GM23338 (cell line): ENCODE results near the gene COL5A2. TPM values are rescaled to one million over a fixed set of nuclear protein-coding genes. Genes with fewer than 3 reads are reported as not detected.

Experiments
- ATAC-seq: fragments of 200-7000 bp; cut with Tn5 transposase; 3 replicates; pipeline ENCODE4 v1.9.1; 2020
- DNase-seq: peaks from one replicate; pipeline ENCODE4 v3.0.0-alpha.2; 2015; ENCODE audit warnings: low spot score
- H2AFZ ChIP-seq: fragments of 200-600 bp; sonication (generic); 2 replicates; pipeline ENCODE4 v1.8.0; 2016; ENCODE audit warnings: antibody characterized with exemption, mild to moderate bottlenecking, moderate library complexity
- H3F3A ChIP-seq: fragments of 200-600 bp; sonication (generic); replicated peaks from 2 replicates; pipeline ENCODE4 v1.8.0; 2017; ENCODE audit warnings: antibody characterized with exemption, mixed run types, low read depth
- H3K27ac ChIP-seq: fragments of 200-600 bp; sonication (generic); 2 replicates; pipeline ENCODE4 v1.6.1; 2016; ENCODE audit warnings: low read depth
- H3K27me3 ChIP-seq: fragments of 200-600 bp; sonication (generic); 2 replicates; pipeline ENCODE4 v1.8.0; 2016; ENCODE audit warnings: mild to moderate bottlenecking, mixed run types, moderate library complexity; ENCODE audit not compliant: insufficient read depth
- H3K36me3 ChIP-seq: fragments of 200-600 bp; sonication (generic); 2 replicates; pipeline ENCODE4 v1.8.0; 2016; ENCODE audit warnings: mild to moderate bottlenecking; ENCODE audit not compliant: insufficient read depth
- H3K4me1 ChIP-seq: fragments of 200-600 bp; sonication (generic); 2 replicates; pipeline ENCODE4 v1.8.0; 2016; ENCODE audit warnings: mild to moderate bottlenecking, moderate library complexity; ENCODE audit not compliant: insufficient read depth
- H3K4me2 ChIP-seq: fragments of 200-600 bp; sonication (generic); 2 replicates; pipeline ENCODE4 v1.7.1; 2017; ENCODE audit warnings: mixed run types
- H3K4me3 ChIP-seq: fragments of 200-600 bp; sonication (generic); 2 replicates; pipeline ENCODE4 v1.6.1; 2016; ENCODE audit warnings: mixed run types
- H3K79me2 ChIP-seq: fragments of 200-600 bp; sonication (generic); replicated peaks from 2 replicates; pipeline ENCODE4 v1.8.0; 2017; ENCODE audit warnings: mild to moderate bottlenecking; ENCODE audit not compliant: insufficient read depth
- H3K9me2 ChIP-seq: fragments of 200-600 bp; sonication (generic); 2 replicates; pipeline ENCODE4 v1.8.0; 2017; ENCODE audit not compliant: insufficient read depth
- H4K20me1 ChIP-seq: fragments of 200-600 bp; sonication (generic); replicated peaks from 2 replicates; pipeline ENCODE4 v1.8.0; 2017; ENCODE audit warnings: mild to moderate bottlenecking; ENCODE audit not compliant: insufficient read depth
- H3K27ac Mint-ChIP-seq: 2 replicates; pipeline ENCODE4 v1.8.0; 2020; ENCODE audit warnings: inconsistent platforms, mild to moderate bottlenecking, moderate library complexity, mixed read lengths
- H3K27me3 Mint-ChIP-seq: 3 replicates; pipeline ENCODE4 v1.8.0; 2022; ENCODE audit warnings: low read depth, mild to moderate bottlenecking, moderate library complexity, mixed read lengths, inconsistent platforms; ENCODE audit not compliant: insufficient read depth, poor library complexity
- H3K36me3 Mint-ChIP-seq: 3 replicates; pipeline ENCODE4 v1.8.0; 2021; ENCODE audit warnings: low read depth, mild to moderate bottlenecking, inconsistent platforms, moderate library complexity, mixed read lengths
- H3K4me1 Mint-ChIP-seq: 3 replicates; pipeline ENCODE4 v1.8.0; 2020; ENCODE audit warnings: mild to moderate bottlenecking, inconsistent platforms, mixed read lengths
- H3K4me3 Mint-ChIP-seq: 3 replicates; pipeline ENCODE4 v1.8.0; 2021; ENCODE audit warnings: moderate library complexity, mild to moderate bottlenecking, inconsistent platforms, mixed read lengths
- H3K9me3 Mint-ChIP-seq: 3 replicates; pipeline ENCODE4 v1.8.0; 2020; ENCODE audit warnings: moderate library complexity, mild to moderate bottlenecking, inconsistent platforms, mixed read lengths
- CREB1 ChIP-seq: fragments of 250-450 bp; sonication (Bioruptor Pico); IDR thresholded peaks from 2 replicates; pipeline ENCODE4 v1.5.0; 2020; ENCODE audit warnings: low read depth, mild to moderate bottlenecking, moderate library complexity
- EZH2 ChIP-seq: fragments of 200-600 bp; sonication (generic); IDR thresholded peaks from one replicate; pipeline ENCODE4 v1.8.0; 2017; ENCODE audit warnings: antibody characterized with exemption, mild to moderate bottlenecking, low read depth; ENCODE audit not compliant: unreplicated experiment
- EZH2phosphoT487 ChIP-seq: fragments of 200-600 bp; sonication (generic); IDR thresholded peaks from one replicate; pipeline ENCODE4 v1.8.1; 2018; ENCODE audit warnings: antibody characterized with exemption; ENCODE audit not compliant: unreplicated experiment
- JUNB ChIP-seq: IDR thresholded peaks from one replicate; pipeline ENCODE4 v1.6.1; 2016; ENCODE audit warnings: antibody characterized with exemption; ENCODE audit not compliant: unreplicated experiment
- NANOG ChIP-seq: IDR thresholded peaks from 2 replicates; pipeline ENCODE4 v1.6.1; 2016; ENCODE audit warnings: antibody characterized with exemption, borderline replicate concordance
- POLR2AphosphoS5 ChIP-seq: IDR thresholded peaks from 2 replicates; pipeline ENCODE4 v1.6.1; 2016; ENCODE audit warnings: antibody characterized with exemption, low read depth
- STAT1 ChIP-seq: IDR thresholded peaks from one replicate; pipeline ENCODE4 v1.6.1; 2016; ENCODE audit warnings: antibody characterized with exemption; ENCODE audit not compliant: unreplicated experiment
- ZNF114 ChIP-seq: fragments of 250-450 bp; sonication (Bioruptor Pico); IDR thresholded peaks from 2 replicates; pipeline ENCODE4 v1.5.0; 2020; ENCODE audit warnings: mild to moderate bottlenecking, moderate library complexity
- ZNF331 ChIP-seq: fragments of 250-450 bp; sonication (Bioruptor Pico); IDR thresholded peaks from 2 replicates; pipeline ENCODE4 v1.5.0; 2020; ENCODE audit warnings: low read depth, mild to moderate bottlenecking, moderate library complexity
- polyA plus RNA-seq: library from polyadenylated mRNA; unstranded; fragments of >200 nt; fragmentation: Nextera tagmentation; extraction: Ambion mirVana; gene quantifications from 2 replicates; pipeline ENCODE4 v1.2.1, GENCODE V29; 2016
- total RNA-seq: library from RNA; depleted of rRNA; stranded (reverse); fragments of >200 nt; shearing (Covaris generic); gene quantifications from 2 replicates; pipeline ENCODE4 v1.2.3, GENCODE V29; 2014
- TF ChIP-seq, protein P1 (sequence below), 2 experiments: fragments of 200-600 bp in 1 of 2; sonication (generic) in 1 of 2; conservative IDR thresholded peaks; 2 replicates each; pipeline versions ENCODE4 v1.5.1 to v1.6.1; 2016 to 2017; ENCODE audit warnings: antibody characterized with exemption in 2 of 2, low read depth in 2 of 2, mild to moderate bottlenecking in 2 of 2, moderate library complexity in 1 of 2
- TF ChIP-seq, protein P2 (sequence below): fragments of 250-450 bp; sonication (Bioruptor Pico); IDR thresholded peaks from 2 replicates; pipeline ENCODE4 v1.5.0; 2020; ENCODE audit warnings: mild to moderate bottlenecking, moderate library complexity
- TF ChIP-seq, protein P3 (sequence below): IDR thresholded peaks from 2 replicates; pipeline ENCODE4 v1.6.1; 2016; ENCODE audit warnings: antibody characterized with exemption
- TF ChIP-seq, protein P4 (sequence below): IDR thresholded peaks from one replicate; pipeline ENCODE4 v1.6.1; 2018; ENCODE audit warnings: antibody characterized with exemption; ENCODE audit not compliant: unreplicated experiment

Gene COL5A2
- total and polyA plus RNA-seq, 2 experiments from 2014 or later, result 6.7 to 19.7 TPM

DNA sequence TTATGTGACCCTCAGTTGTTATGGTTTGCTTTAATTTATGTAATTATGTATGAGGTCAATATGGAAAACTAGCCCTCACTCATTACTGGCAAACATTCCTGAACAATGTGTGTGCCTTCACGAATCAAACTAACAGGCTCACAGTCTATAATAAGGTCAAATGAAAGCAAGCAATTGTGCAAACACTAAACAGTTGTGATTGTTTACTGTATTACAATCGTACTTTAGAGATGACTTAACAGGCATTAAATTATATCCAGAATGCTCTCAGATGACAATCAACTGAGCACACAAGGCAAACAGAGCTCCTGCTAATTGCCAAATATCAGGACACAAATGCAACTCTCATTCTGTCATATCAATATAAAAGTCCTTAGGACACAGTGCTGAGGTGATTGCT, 29.5 kb downstream of the COL5A2 start:
- no peak for ATAC-seq
- Histone ChIP-seq H3K27ac (no peak overlapping the region), H3K27me3 (no peaks in the 10 kb centered on the region), H3F3A (no peaks in the 10 kb centered on the region), H3K4me3 (no peak overlapping the region), H2AFZ (no peak overlapping the region), H3K4me2 (no peak overlapping the region), H3K4me1 (no peaks in the 10 kb centered on the region), H3K36me3 (no peaks in the 10 kb centered on the region), H3K9me2 (no peaks in the 10 kb centered on the region), H4K20me1 (no peaks in the 10 kb centered on the region), H3K79me2 (no peaks in the 10 kb centered on the region)
- no peak for DNase-seq
- Mint-ChIP-seq H3K4me1 (peaks cover 8% of the 10 kb centered on the region; the same call in 2 of the 3 replicates), H3K4me3 (no peak overlapping the region), H3K27me3 (no peaks in the 10 kb centered on the region), H3K9me3 (no peaks in the 10 kb centered on the region), H3K36me3 (no peaks in the 10 kb centered on the region), H3K27ac (no peak overlapping the region)
- TF ChIP-seq JUNB, result no peak
- TF ChIP-seq NANOG, result no peak
- TF ChIP-seq, protein P1, sequence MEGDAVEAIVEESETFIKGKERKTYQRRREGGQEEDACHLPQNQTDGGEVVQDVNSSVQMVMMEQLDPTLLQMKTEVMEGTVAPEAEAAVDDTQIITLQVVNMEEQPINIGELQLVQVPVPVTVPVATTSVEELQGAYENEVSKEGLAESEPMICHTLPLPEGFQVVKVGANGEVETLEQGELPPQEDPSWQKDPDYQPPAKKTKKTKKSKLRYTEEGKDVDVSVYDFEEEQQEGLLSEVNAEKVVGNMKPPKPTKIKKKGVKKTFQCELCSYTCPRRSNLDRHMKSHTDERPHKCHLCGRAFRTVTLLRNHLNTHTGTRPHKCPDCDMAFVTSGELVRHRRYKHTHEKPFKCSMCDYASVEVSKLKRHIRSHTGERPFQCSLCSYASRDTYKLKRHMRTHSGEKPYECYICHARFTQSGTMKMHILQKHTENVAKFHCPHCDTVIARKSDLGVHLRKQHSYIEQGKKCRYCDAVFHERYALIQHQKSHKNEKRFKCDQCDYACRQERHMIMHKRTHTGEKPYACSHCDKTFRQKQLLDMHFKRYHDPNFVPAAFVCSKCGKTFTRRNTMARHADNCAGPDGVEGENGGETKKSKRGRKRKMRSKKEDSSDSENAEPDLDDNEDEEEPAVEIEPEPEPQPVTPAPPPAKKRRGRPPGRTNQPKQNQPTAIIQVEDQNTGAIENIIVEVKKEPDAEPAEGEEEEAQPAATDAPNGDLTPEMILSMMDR (conservative IDR thresholded peaks at IDR 0.05; ENCODE audit: low read depth in 2 of 2), result no peak
- no peak for TF ChIP-seq ZNF114 (CRISPR knock-in tag)
- TF ChIP-seq ZNF331 (CRISPR knock-in tag), result no peak
- no peak for TF ChIP-seq STAT1
- no peak for TF ChIP-seq EZH2phosphoT487
- TF ChIP-seq, protein P2, sequence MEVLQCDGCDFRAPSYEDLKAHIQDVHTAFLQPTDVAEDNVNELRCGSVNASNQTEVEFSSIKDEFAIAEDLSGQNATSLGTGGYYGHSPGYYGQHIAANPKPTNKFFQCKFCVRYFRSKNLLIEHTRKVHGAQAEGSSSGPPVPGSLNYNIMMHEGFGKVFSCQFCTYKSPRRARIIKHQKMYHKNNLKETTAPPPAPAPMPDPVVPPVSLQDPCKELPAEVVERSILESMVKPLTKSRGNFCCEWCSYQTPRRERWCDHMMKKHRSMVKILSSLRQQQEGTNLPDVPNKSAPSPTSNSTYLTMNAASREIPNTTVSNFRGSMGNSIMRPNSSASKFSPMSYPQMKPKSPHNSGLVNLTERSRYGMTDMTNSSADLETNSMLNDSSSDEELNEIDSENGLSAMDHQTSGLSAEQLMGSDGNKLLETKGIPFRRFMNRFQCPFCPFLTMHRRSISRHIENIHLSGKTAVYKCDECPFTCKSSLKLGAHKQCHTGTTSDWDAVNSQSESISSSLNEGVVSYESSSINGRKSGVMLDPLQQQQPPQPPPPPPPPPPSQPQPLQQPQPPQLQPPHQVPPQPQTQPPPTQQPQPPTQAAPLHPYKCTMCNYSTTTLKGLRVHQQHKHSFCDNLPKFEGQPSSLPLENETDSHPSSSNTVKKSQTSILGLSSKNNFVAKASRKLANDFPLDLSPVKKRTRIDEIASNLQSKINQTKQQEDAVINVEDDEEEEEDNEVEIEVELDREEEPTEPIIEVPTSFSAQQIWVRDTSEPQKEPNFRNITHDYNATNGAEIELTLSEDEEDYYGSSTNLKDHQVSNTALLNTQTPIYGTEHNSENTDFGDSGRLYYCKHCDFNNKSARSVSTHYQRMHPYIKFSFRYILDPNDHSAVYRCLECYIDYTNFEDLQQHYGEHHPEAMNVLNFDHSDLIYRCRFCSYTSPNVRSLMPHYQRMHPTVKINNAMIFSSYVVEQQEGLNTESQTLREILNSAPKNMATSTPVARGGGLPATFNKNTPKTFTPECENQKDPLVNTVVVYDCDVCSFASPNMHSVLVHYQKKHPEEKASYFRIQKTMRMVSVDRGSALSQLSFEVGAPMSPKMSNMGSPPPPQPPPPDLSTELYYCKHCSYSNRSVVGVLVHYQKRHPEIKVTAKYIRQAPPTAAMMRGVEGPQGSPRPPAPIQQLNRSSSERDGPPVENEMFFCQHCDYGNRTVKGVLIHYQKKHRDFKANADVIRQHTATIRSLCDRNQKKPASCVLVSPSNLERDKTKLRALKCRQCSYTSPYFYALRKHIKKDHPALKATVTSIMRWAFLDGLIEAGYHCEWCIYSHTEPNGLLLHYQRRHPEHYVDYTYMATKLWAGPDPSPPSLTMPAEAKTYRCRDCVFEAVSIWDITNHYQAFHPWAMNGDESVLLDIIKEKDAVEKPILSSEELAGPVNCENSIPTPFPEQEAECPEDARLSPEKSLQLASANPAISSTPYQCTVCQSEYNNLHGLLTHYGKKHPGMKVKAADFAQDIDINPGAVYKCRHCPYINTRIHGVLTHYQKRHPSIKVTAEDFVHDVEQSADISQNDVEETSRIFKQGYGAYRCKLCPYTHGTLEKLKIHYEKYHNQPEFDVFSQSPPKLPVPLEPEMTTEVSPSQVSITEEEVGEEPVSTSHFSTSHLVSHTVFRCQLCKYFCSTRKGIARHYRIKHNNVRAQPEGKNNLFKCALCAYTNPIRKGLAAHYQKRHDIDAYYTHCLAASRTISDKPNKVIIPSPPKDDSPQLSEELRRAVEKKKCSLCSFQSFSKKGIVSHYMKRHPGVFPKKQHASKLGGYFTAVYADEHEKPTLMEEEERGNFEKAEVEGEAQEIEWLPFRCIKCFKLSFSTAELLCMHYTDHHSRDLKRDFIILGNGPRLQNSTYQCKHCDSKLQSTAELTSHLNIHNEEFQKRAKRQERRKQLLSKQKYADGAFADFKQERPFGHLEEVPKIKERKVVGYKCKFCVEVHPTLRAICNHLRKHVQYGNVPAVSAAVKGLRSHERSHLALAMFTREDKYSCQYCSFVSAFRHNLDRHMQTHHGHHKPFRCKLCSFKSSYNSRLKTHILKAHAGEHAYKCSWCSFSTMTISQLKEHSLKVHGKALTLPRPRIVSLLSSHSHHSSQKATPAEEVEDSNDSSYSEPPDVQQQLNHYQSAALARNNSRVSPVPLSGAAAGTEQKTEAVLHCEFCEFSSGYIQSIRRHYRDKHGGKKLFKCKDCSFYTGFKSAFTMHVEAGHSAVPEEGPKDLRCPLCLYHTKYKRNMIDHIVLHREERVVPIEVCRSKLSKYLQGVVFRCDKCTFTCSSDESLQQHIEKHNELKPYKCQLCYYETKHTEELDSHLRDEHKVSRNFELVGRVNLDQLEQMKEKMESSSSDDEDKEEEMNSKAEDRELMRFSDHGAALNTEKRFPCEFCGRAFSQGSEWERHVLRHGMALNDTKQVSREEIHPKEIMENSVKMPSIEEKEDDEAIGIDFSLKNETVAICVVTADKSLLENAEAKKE (CRISPR knock-in tag), result no peak
- TF ChIP-seq CREB1 (CRISPR knock-in tag), result no peak
- no peak for TF ChIP-seq EZH2
- TF ChIP-seq, protein P3, sequence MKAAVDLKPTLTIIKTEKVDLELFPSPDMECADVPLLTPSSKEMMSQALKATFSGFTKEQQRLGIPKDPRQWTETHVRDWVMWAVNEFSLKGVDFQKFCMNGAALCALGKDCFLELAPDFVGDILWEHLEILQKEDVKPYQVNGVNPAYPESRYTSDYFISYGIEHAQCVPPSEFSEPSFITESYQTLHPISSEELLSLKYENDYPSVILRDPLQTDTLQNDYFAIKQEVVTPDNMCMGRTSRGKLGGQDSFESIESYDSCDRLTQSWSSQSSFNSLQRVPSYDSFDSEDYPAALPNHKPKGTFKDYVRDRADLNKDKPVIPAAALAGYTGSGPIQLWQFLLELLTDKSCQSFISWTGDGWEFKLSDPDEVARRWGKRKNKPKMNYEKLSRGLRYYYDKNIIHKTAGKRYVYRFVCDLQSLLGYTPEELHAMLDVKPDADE, result no peak
- no peak for TF ChIP-seq POLR2AphosphoS5
- TF ChIP-seq, protein P4, sequence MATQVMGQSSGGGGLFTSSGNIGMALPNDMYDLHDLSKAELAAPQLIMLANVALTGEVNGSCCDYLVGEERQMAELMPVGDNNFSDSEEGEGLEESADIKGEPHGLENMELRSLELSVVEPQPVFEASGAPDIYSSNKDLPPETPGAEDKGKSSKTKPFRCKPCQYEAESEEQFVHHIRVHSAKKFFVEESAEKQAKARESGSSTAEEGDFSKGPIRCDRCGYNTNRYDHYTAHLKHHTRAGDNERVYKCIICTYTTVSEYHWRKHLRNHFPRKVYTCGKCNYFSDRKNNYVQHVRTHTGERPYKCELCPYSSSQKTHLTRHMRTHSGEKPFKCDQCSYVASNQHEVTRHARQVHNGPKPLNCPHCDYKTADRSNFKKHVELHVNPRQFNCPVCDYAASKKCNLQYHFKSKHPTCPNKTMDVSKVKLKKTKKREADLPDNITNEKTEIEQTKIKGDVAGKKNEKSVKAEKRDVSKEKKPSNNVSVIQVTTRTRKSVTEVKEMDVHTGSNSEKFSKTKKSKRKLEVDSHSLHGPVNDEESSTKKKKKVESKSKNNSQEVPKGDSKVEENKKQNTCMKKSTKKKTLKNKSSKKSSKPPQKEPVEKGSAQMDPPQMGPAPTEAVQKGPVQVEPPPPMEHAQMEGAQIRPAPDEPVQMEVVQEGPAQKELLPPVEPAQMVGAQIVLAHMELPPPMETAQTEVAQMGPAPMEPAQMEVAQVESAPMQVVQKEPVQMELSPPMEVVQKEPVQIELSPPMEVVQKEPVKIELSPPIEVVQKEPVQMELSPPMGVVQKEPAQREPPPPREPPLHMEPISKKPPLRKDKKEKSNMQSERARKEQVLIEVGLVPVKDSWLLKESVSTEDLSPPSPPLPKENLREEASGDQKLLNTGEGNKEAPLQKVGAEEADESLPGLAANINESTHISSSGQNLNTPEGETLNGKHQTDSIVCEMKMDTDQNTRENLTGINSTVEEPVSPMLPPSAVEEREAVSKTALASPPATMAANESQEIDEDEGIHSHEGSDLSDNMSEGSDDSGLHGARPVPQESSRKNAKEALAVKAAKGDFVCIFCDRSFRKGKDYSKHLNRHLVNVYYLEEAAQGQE, result no peak
